HG03571 (cell line): ENCODE results near the gene TRIM63.

Experiments
- ATAC-seq: cut with Tn5 transposase; IDR thresholded peaks from one replicate; pipeline ENCODE4 v1.9.1; 2021; ENCODE audit not compliant: unreplicated experiment

The TRIM63 gene

GRCh38 chr1:26089125-26089524 is 21.7 kb upstream of the TRIM63 start:
- no peak for ATAC-seq

GRCh38 chr1:26084844-26085243 is 17.4 kb upstream of the TRIM63 start:
- ATAC-seq: no peak

- no peak for ATAC-seq
These were observed 16.7 kb upstream of the TRIM63 start for GRCh38 chr1:26084091-26084561.

- ATAC-seq: no peak
These were observed 15.8 kb upstream of the TRIM63 start for GRCh38 chr1:26083208-26083607.

- no peak for ATAC-seq
These were observed 14.6 kb upstream of the TRIM63 start for GRCh38 chr1:26082020-26082350.

- no peak for ATAC-seq
These were observed 14.0 kb upstream of the TRIM63 start for GRCh38 chr1:26081267-26082019.

- ATAC-seq: no peak
These were observed 12.8 kb upstream of the TRIM63 start for GRCh38 chr1:26079960-26080814.

- ATAC-seq: no peak
These were observed 11.7 kb upstream of the TRIM63 start for GRCh38 chr1:26079178-26079563.

GRCh38 chr1:26078286-26079177 is 11.1 kb upstream of the TRIM63 start:
- ATAC-seq: no peak

- ATAC-seq: no peak
These were observed 10.1 kb upstream of the TRIM63 start for GRCh38 chr1:26077524-26077923.

- no peak for ATAC-seq
These were observed 8.2 kb upstream of the TRIM63 start for GRCh38 chr1:26075421-26076144.

GRCh38 chr1:26072305-26072704 is 4.9 kb upstream of the TRIM63 start:
- ATAC-seq: no peak

GRCh38 chr1:26070963-26071342 is 3.5 kb upstream of the TRIM63 start:
- no peak for ATAC-seq

GRCh38 chr1:26070296-26070962 is 3.0 kb upstream of the TRIM63 start:
- ATAC-seq: no peak

- no peak for ATAC-seq
These were observed 2.5 kb upstream of the TRIM63 start for GRCh38 chr1:26069941-26070295.

- no peak for ATAC-seq
These were observed 573 bp downstream of the TRIM63 start for GRCh38 chr1:26066857-26067256.

GRCh38 chr1:26066160-26066559 is 1.3 kb downstream of the TRIM63 start:
- ATAC-seq: no peak

- no peak for ATAC-seq
These were observed 2.9 kb downstream of the TRIM63 start for GRCh38 chr1:26064553-26064952.

- ATAC-seq: no peak
These were observed 6.4 kb downstream of the TRIM63 start for GRCh38 chr1:26060832-26061574.

GRCh38 chr1:26059906-26060305 is 7.5 kb downstream of the TRIM63 start:
- ATAC-seq: no peak
